ENCODE measurements around the gene PMIS2. TPM values are rescaled to one million over a fixed set of nuclear protein-coding genes. Genes with fewer than 3 reads are reported as not detected.

Gene PMIS2
- total RNA-seq, 1 experiment from 2014 or later = not detected

DNA sequence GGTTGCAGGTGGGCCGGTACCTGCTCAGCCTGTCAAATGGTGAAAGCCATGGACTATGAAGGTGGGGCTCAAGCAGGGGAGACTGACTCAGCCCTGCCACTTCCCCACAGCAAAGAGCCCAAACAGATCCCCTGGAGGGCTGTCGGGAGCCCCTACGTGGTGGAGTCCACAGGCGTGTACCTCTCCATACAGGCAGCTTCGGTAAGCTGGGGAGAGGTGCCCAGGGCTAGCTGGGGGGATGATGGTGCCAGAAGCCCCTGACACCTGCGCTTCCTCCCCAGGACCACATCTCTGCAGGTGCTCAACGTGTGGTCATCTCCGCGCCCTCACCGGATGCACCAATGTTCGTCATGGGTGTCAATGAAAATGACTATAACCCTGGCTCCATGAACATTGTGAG is 43.8 kb upstream of the PMIS2 start:
- no peak for ATAC-seq
- H3K9me3 ChIP-seq (ENCODE audit: control insufficient read depth, insufficient read depth, low read depth, low read length) = no peaks in the 10 kb centered on the region
- peaks cover 12% of the 10 kb centered on the region for H3K4me1 ChIP-seq (ENCODE audit: control insufficient read depth, insufficient read depth, low read length)
- H3K36me3 ChIP-seq (ENCODE audit: control insufficient read depth, insufficient read depth, low read length) = peaks cover 6% of the 10 kb centered on the region; the same call in 1 of the 2 replicates
- DNase-seq (ENCODE audit: low read depth, low spot score) = no peak
- H3K4me3 ChIP-seq (ENCODE audit: low read depth in 2 of 2, low read length in 2 of 2) = no peak overlapping the region
- H3K27me3 ChIP-seq (ENCODE audit: control insufficient read depth, insufficient read depth, low read length) = no peaks in the 10 kb centered on the region
- in situ Hi-C loops (cut with HindIII; ENCODE audit: low pct_unique_long_range_greater_than_20kb, low sequenced_read_pairs) = no loop called here
- ChIA-PET POLR2A (no interaction called here), CTCF (no interaction called here)
- TF ChIP-seq POLR2AphosphoS5 (IDR thresholded peaks at IDR 0.05; ENCODE audit: low read depth, low read length) = 0 out of 2 replicates have a peak, but pooled peaks have one; percentile 27
- no peak for TF ChIP-seq SIN3A (IDR thresholded peaks at IDR 0.05; ENCODE audit: borderline replicate concordance, insufficient read depth, low read depth, low read length)
- BruUV-seq (replicated peaks) = no TSS peak
- intact Hi-C loops (cut with micrococcal nuclease; ENCODE audit: unreplicated experiment) = no loop called here
- no peak overlapping the region for H3K27ac ChIP-seq (ENCODE audit: low read length)

DNA sequence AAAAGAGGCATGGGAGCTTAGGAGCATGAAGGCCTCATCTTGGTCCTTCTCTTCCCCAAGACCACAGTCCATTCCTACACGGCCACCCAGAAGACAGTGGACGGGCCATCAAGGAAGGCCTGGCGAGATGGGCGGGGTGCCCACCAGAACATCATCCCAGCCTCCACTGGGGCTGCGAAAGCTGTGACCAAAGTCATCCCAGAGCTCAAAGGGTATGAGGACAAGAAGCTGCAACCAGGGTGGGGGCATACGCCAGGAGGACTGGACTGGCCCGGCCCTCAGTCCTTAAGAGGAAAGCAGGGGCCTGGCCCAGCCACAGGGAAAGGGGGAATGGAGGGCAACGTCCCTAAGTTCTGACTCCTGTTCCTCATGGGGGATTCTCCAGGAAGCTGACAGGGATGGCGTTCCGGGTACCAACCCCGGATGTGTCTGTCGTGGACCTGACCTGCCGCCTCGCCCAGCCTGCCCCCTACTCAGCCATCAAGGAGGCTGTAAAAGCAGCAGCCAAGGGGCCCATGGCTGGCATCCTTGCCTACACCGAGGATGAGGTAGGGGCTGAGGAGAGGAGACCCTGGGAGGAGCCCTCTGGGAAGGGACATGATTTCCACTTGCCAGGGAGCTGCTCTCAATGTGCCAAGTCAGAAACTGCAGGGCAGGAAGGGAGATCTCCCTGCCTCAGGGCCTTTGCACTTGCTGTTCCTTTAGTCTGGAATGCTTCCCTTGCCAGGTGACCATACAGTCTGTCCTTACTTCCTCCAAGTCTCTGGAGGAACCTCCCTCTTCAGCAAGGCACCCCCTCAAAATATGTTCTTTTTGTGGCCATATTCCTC is 42.5 kb upstream of the PMIS2 start:
- in situ Hi-C loops (cut with HindIII; ENCODE audit: low pct_unique_long_range_greater_than_20kb, low sequenced_read_pairs) = no loop called here
- ChIA-PET CTCF (no interaction called here), POLR2A (no interaction called here)
- Histone ChIP-seq H3K9me3 (ENCODE audit: control insufficient read depth, insufficient read depth, low read depth, low read length) (no peaks in the 10 kb centered on the region), H3K4me1 (ENCODE audit: control insufficient read depth, insufficient read depth, low read length) (peaks cover 12% of the 10 kb centered on the region), H3K27ac (ENCODE audit: low read length) (no peak overlapping the region), H3K27me3 (ENCODE audit: control insufficient read depth, insufficient read depth, low read length) (no peaks in the 10 kb centered on the region), H3K4me3 (ENCODE audit: low read depth in 2 of 2, low read length in 2 of 2) (peak overlapping the region in 1 of 2 experiments; percentile 79; a peak in 1 of 4 replicates), H3K36me3 (ENCODE audit: control insufficient read depth, insufficient read depth, low read length) (peaks cover 6% of the 10 kb centered on the region; the same call in 1 of the 2 replicates)
- intact Hi-C loops (cut with micrococcal nuclease; ENCODE audit: unreplicated experiment) = no loop called here
- DNase-seq (ENCODE audit: low read depth, low spot score) = no peak
- no TSS peak for BruUV-seq (replicated peaks)
- no peak for ATAC-seq
- no peak for TF ChIP-seq TCF7L2 (IDR thresholded peaks at IDR 0.05; ENCODE audit: low read depth, low read length)
- TF ChIP-seq POLR2AphosphoS5 (IDR thresholded peaks at IDR 0.05; ENCODE audit: low read depth, low read length) = no peak
- TF ChIP-seq, protein P1, sequence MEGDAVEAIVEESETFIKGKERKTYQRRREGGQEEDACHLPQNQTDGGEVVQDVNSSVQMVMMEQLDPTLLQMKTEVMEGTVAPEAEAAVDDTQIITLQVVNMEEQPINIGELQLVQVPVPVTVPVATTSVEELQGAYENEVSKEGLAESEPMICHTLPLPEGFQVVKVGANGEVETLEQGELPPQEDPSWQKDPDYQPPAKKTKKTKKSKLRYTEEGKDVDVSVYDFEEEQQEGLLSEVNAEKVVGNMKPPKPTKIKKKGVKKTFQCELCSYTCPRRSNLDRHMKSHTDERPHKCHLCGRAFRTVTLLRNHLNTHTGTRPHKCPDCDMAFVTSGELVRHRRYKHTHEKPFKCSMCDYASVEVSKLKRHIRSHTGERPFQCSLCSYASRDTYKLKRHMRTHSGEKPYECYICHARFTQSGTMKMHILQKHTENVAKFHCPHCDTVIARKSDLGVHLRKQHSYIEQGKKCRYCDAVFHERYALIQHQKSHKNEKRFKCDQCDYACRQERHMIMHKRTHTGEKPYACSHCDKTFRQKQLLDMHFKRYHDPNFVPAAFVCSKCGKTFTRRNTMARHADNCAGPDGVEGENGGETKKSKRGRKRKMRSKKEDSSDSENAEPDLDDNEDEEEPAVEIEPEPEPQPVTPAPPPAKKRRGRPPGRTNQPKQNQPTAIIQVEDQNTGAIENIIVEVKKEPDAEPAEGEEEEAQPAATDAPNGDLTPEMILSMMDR (IDR thresholded peaks at IDR 0.05) = no peak
- no peak for TF ChIP-seq SIN3A (IDR thresholded peaks at IDR 0.05; ENCODE audit: borderline replicate concordance, insufficient read depth, low read depth, low read length)
- TF ChIP-seq, protein P2, sequence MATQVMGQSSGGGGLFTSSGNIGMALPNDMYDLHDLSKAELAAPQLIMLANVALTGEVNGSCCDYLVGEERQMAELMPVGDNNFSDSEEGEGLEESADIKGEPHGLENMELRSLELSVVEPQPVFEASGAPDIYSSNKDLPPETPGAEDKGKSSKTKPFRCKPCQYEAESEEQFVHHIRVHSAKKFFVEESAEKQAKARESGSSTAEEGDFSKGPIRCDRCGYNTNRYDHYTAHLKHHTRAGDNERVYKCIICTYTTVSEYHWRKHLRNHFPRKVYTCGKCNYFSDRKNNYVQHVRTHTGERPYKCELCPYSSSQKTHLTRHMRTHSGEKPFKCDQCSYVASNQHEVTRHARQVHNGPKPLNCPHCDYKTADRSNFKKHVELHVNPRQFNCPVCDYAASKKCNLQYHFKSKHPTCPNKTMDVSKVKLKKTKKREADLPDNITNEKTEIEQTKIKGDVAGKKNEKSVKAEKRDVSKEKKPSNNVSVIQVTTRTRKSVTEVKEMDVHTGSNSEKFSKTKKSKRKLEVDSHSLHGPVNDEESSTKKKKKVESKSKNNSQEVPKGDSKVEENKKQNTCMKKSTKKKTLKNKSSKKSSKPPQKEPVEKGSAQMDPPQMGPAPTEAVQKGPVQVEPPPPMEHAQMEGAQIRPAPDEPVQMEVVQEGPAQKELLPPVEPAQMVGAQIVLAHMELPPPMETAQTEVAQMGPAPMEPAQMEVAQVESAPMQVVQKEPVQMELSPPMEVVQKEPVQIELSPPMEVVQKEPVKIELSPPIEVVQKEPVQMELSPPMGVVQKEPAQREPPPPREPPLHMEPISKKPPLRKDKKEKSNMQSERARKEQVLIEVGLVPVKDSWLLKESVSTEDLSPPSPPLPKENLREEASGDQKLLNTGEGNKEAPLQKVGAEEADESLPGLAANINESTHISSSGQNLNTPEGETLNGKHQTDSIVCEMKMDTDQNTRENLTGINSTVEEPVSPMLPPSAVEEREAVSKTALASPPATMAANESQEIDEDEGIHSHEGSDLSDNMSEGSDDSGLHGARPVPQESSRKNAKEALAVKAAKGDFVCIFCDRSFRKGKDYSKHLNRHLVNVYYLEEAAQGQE (IDR thresholded peaks at IDR 0.05; ENCODE audit: insufficient read depth in 1 of 2, low read depth in 2 of 2, low read length in 1 of 2) = no peak

Measured in Panc1 (cell line).